H1 (cell line): ENCODE measurements around the gene TRABD2B. TPM values are rescaled to one million over a fixed set of nuclear protein-coding genes. Genes with fewer than 3 reads are reported as not detected.

Source experiments
- CTCF ChIA-PET: fragments of 300-600 bp; sonication (Branson Sonifier 250); formaldehyde crosslinking; loops from one replicate; lab custom pipeline; 2021; ENCODE audit not compliant: partially characterized antibody; lab: Charles Lee
- POLR2A ChIA-PET: fragments of 300-600 bp; sonication (Branson Sonifier 250); formaldehyde crosslinking; loops from one replicate; lab custom pipeline; 2021; ENCODE audit warnings: inconsistent platforms; ENCODE audit not compliant: partially characterized antibody; lab: Charles Lee
- DNase-seq, 2 experiments: peaks; one replicate each; pipeline versions ENCODE4 v3.0.0 to v3.0.0-alpha.2; 2010 to 2022; ENCODE audit warnings: low spot score in 2 of 2, low read depth in 1 of 2, mixed read lengths in 1 of 2
- FAIRE-seq: peaks from 2 replicates; lab custom pipeline; 2011; peaks lifted over from hg19 to GRCh38; lab: Jason Lieb, UNC
- H2AFZ ChIP-seq: 2 replicates; pipeline ENCODE4 v1.8.1; 2012; ENCODE audit warnings: low read length, inconsistent platforms
- H2AK5ac ChIP-seq: 2 replicates; pipeline ENCODE4 v1.6.1; 2013; ENCODE audit warnings: low read depth, low read length
- H2BK120ac ChIP-seq: replicated peaks from 2 replicates; pipeline ENCODE3; 2013; ENCODE audit warnings: low read depth, low read length, inconsistent platforms
- H2BK12ac ChIP-seq: 2 replicates; pipeline ENCODE4 v1.6.1; 2013; ENCODE audit warnings: low read depth, low read length
- H2BK15ac ChIP-seq: 2 replicates; pipeline ENCODE4 v1.6.1; 2013; ENCODE audit warnings: low read length
- H2BK20ac ChIP-seq: 2 replicates; pipeline ENCODE4 v1.6.1; 2013; ENCODE audit warnings: low read length
- H2BK5ac ChIP-seq: 2 replicates; pipeline ENCODE4 v1.6.1; 2013; ENCODE audit warnings: low read depth, low read length
- H3K14ac ChIP-seq: 2 replicates; pipeline ENCODE4 v1.6.1; 2013; ENCODE audit warnings: inconsistent platforms; ENCODE audit not compliant: insufficient read length
- H3K18ac ChIP-seq: 2 replicates; pipeline ENCODE4 v1.6.1; 2013; ENCODE audit warnings: low read length; ENCODE audit errors: extremely low read depth
- H3K23ac ChIP-seq: 2 replicates; pipeline ENCODE4 v1.6.1; 2013; ENCODE audit warnings: inconsistent platforms; ENCODE audit not compliant: insufficient read length
- H3K23me2 ChIP-seq: 2 replicates; pipeline ENCODE4 v1.6.1; 2013; ENCODE audit warnings: low read depth, low read length
- H3K27ac ChIP-seq: 2 replicates; pipeline ENCODE4 v1.6.1; 2011; ENCODE audit warnings: low read depth, low read length, inconsistent platforms
- H3K27me3 ChIP-seq, 4 experiments: replicated peaks in 1 of 4; 1 replicate in 1 of 4; 2 replicates in 3 of 4; pipeline versions ENCODE4 v1.6.1 to v1.8.1; 2011 to 2013; ENCODE audit warnings: low read length in 3 of 4, mild to moderate bottlenecking in 3 of 4, inconsistent platforms in 2 of 4, mixed read lengths in 2 of 4, moderate library complexity in 1 of 4; ENCODE audit not compliant: control insufficient read depth in 3 of 4, insufficient read depth in 3 of 4; ENCODE audit errors: extremely low read depth in 1 of 4
- H3K36me3 ChIP-seq, 4 experiments: 2 replicates each; pipeline versions ENCODE4 v1.6.1 to v1.8.1; 2011 to 2013; ENCODE audit warnings: mild to moderate bottlenecking in 4 of 4, low read length in 3 of 4, moderate library complexity in 2 of 4, control low read depth in 1 of 4, inconsistent platforms in 1 of 4; ENCODE audit not compliant: insufficient read depth in 4 of 4, control insufficient read depth in 2 of 4
- H3K4ac ChIP-seq: replicated peaks from 2 replicates; pipeline ENCODE3; 2013; ENCODE audit warnings: low read length, low read depth, mixed read lengths, inconsistent platforms; ENCODE audit not compliant: insufficient read length
- H3K4me1 ChIP-seq, 4 experiments: replicated peaks in 1 of 4; 1 replicate in 1 of 4; 2 replicates in 3 of 4; pipeline versions ENCODE4 v1.6.1 to v1.8.1; 2011 to 2013; ENCODE audit warnings: low read length in 3 of 4, inconsistent platforms in 2 of 4, mixed read lengths in 1 of 4; ENCODE audit not compliant: insufficient read depth in 4 of 4, control insufficient read depth in 3 of 4
- H3K4me2 ChIP-seq, 2 experiments: 2 replicates each; pipeline versions ENCODE4 v1.6.1 to v1.8.1; 2011 to 2013; ENCODE audit warnings: low read depth in 2 of 2, low read length in 2 of 2, control low read depth in 1 of 2, inconsistent platforms in 1 of 2, mild to moderate bottlenecking in 1 of 2; ENCODE audit not compliant: insufficient read depth in 1 of 2
- H3K4me3 ChIP-seq, 4 experiments: fragments of 200-600, 300-600 bp in 1 of 4; sonication (generic), shearing (Covaris generic), sonication (Bioruptor Twin) in 1 of 4; 2 replicates each; pipeline versions ENCODE4 v1.5.1 to v1.8.1; 2011 to 2016; ENCODE audit warnings: low read length in 4 of 4, low read depth in 3 of 4, control low read depth in 2 of 4, inconsistent platforms in 2 of 4, mild to moderate bottlenecking in 2 of 4, mixed read lengths in 1 of 4, moderate library complexity in 1 of 4; ENCODE audit not compliant: insufficient read depth in 2 of 4; ENCODE audit errors: extremely low read depth in 1 of 4
- H3K56ac ChIP-seq: replicated peaks from 2 replicates; pipeline ENCODE3; 2013; ENCODE audit warnings: low read depth, mild to moderate bottlenecking, mixed read lengths, low read length, inconsistent platforms; ENCODE audit not compliant: insufficient read length
- H3K79me1 ChIP-seq: 2 replicates; pipeline ENCODE4 v1.6.1; 2013; ENCODE audit warnings: low read depth, low read length, control low read depth
- H3K79me2 ChIP-seq, 2 experiments: 2 replicates each; pipeline versions ENCODE4 v1.6.1 to v1.8.1; 2012 to 2013; ENCODE audit warnings: low read length in 2 of 2, mild to moderate bottlenecking in 2 of 2, inconsistent platforms in 1 of 2; ENCODE audit not compliant: insufficient read depth in 2 of 2, control insufficient read depth in 1 of 2
- H3K9ac ChIP-seq, 4 experiments: replicated peaks in 1 of 4; 1 replicate in 1 of 4; 2 replicates in 3 of 4; pipeline versions ENCODE4 v1.6.1 to v1.8.1; 2011 to 2013; ENCODE audit warnings: low read depth in 3 of 4, low read length in 3 of 4, control low read depth in 2 of 4, mild to moderate bottlenecking in 2 of 4, moderate library complexity in 2 of 4, inconsistent platforms in 1 of 4; ENCODE audit errors: extremely low read depth in 1 of 4
- H3K9me3 ChIP-seq, 2 experiments: 2 replicates each; pipeline versions ENCODE4 v1.6.1 to v1.8.1; 2012 to 2013; ENCODE audit warnings: mild to moderate bottlenecking in 2 of 2, moderate library complexity in 2 of 2, control low read depth in 1 of 2, inconsistent platforms in 1 of 2, low read depth in 1 of 2, low read length in 1 of 2, mixed read lengths in 1 of 2; ENCODE audit not compliant: insufficient read depth in 2 of 2
- H4K20me1 ChIP-seq, 2 experiments: replicated peaks in 1 of 2; 2 replicates each; pipeline versions ENCODE3 to v1.8.1; 2011 to 2013; ENCODE audit warnings: inconsistent platforms in 2 of 2, low read length in 2 of 2, mild to moderate bottlenecking in 1 of 2; ENCODE audit not compliant: insufficient read depth in 2 of 2, control insufficient read depth in 1 of 2
- H4K5ac ChIP-seq: 2 replicates; pipeline ENCODE4 v1.6.1; 2013; ENCODE audit warnings: low read length, low read depth, mixed read lengths, inconsistent platforms; ENCODE audit not compliant: insufficient read length
- H4K8ac ChIP-seq: 2 replicates; pipeline ENCODE4 v1.8.0; 2013; ENCODE audit warnings: mild to moderate bottlenecking, moderate library complexity, low read length, inconsistent platforms; ENCODE audit not compliant: insufficient read depth; ENCODE audit errors: extremely low read depth
- H4K91ac ChIP-seq: replicated peaks from 2 replicates; pipeline ENCODE3; 2013; ENCODE audit warnings: low read length, mixed read lengths, inconsistent platforms; ENCODE audit not compliant: insufficient read length
- ASH2L ChIP-seq: fragments of 200-600, 300-600 bp; sonication (generic); IDR thresholded peaks from one replicate; pipeline ENCODE4 v1.7.1; 2017; ENCODE audit warnings: low read length
- CTBP2 ChIP-seq: IDR thresholded peaks from 2 replicates; pipeline ENCODE4 v1.7.0; 2011; ENCODE audit warnings: borderline replicate concordance, mild to moderate bottlenecking, moderate library complexity, mixed read lengths, low read length; ENCODE audit not compliant: insufficient read depth, insufficient read length
- GABPA ChIP-seq: IDR thresholded peaks from 2 replicates; pipeline ENCODE4 v1.6.1; 2011; ENCODE audit warnings: mild to moderate bottlenecking, low read length, moderate library complexity, borderline replicate concordance; ENCODE audit not compliant: insufficient read depth
- JUND ChIP-seq: IDR thresholded peaks from 2 replicates; pipeline ENCODE4 v1.6.1; 2011; ENCODE audit warnings: mild to moderate bottlenecking, improper control_type of control experiment, low read length
- POU5F1 ChIP-seq: IDR thresholded peaks from 2 replicates; pipeline ENCODE4 v1.6.1; 2011; ENCODE audit warnings: low read depth, mild to moderate bottlenecking, low read length, moderate library complexity
- SP2 ChIP-seq: IDR thresholded peaks from 2 replicates; pipeline ENCODE4 v1.6.1; 2012; ENCODE audit warnings: mild to moderate bottlenecking, low read length, inconsistent platforms
- TBP ChIP-seq: IDR thresholded peaks from 2 replicates; pipeline ENCODE4 v1.6.1; 2011; ENCODE audit warnings: low read depth, low read length, improper control_type of control experiment
- WGBS, 2 experiments: shearing (Covaris generic) in 1 of 2; methylation state at CpG; one replicate each; pipeline versions ENCODE4 v1.1.6 to v1.1.7; 2013 to 2015; ENCODE audit warnings: low lambda C conversion rate in 2 of 2, mixed read lengths in 2 of 2, inconsistent platforms in 1 of 2, low coverage in 1 of 2, missing lambda C conversion rate in 1 of 2; ENCODE audit not compliant: insufficient replicate concordance in 2 of 2, insufficient coverage in 1 of 2, insufficient read length in 1 of 2; ENCODE audit errors: extremely low coverage in 1 of 2, missing lambda C conversion rate in 1 of 2; 5-methylcytosine and 5-hydroxymethylcytosine counted together
- polyA plus RNA-seq, 7 experiments: library from polyadenylated mRNA; depleted of rRNA in 3 of 7; stranded (reverse) in 5 of 7; unstranded in 2 of 7; fragments of >200 nt in 5 of 7; fragments of 200-250 nt in 2 of 7; gene quantifications; 1 replicate in 5 of 7; 2 replicates in 1 of 7; 4 replicates in 1 of 7; pipeline versions ENCODE4 v1.2.1 to v1.2.3, GENCODE V29; 2011 to 2013; ENCODE audit warnings: missing spikeins in 2 of 7, mixed read lengths in 2 of 7
- total RNA-seq: library from RNA; stranded (reverse); fragmentation: NEBNext Ultra II Directional; extraction: Animal tissue kit (Norgen Biotek cat#: 25700); gene quantifications from 2 replicates; pipeline ENCODE4 v1.2.1, GENCODE V29; 2021
- TF ChIP-seq, protein P1 (sequence below): IDR thresholded peaks from 2 replicates; pipeline ENCODE4 v1.6.1; 2012; ENCODE audit warnings: inconsistent platforms

Gene TRABD2B
- total and polyA plus RNA-seq, 2 of the 8 experiments (the other 6 are each of a cell fraction or from before 2014, with no cell fraction given), result 0.95 to 3.4 TPM

GRCh38 chr1:47817861-47818260, 179.3 kb downstream of the TRABD2B start:
- no peak overlapping the region for H3K4me2 ChIP-seq
- no peaks in the 10 kb centered on the region for H3K36me3 ChIP-seq
- no peaks in the 10 kb centered on the region for H3K9me3 ChIP-seq
- peaks cover 2 to 4% of the 10 kb centered on the region in 2 experiments for H4K20me1 ChIP-seq
- no peaks in the 10 kb centered on the region for H3K23me2 ChIP-seq
- no peaks in the 10 kb centered on the region for H3K27me3 ChIP-seq
- H2BK12ac ChIP-seq, result no peak overlapping the region
- H2BK120ac ChIP-seq, result no peak overlapping the region
- no peak overlapping the region for H3K14ac ChIP-seq
- no peak overlapping the region for H2BK15ac ChIP-seq
- no peak overlapping the region for H2AFZ ChIP-seq
- no peak overlapping the region for H3K4ac ChIP-seq
- DNase-seq (no peak), FAIRE-seq (no peak)
- H3K4me3 ChIP-seq, result no peak overlapping the region
- no peaks in the 10 kb centered on the region for H3K79me1 ChIP-seq
- H3K9ac ChIP-seq, result no peak overlapping the region
- no peak overlapping the region for H4K8ac ChIP-seq
- no peak overlapping the region for H2AK5ac ChIP-seq
- ChIA-PET POLR2A (no interaction called here), CTCF (interaction anchor here (0.9 to 1.8 kb wide), 5 partner anchors 8 to 225 kb away, joined by 3 to 5 read pairs (median 3); no protein-coding TSS in a partner anchor)
- H3K4me1 ChIP-seq, result peaks cover 0 to 7% (median 1%) of the 10 kb centered on the region in 4 experiments; a peak in 3 of 7 replicates
- H3K27ac ChIP-seq, result no peak overlapping the region
- WGBS, 2 experiments, result 97% methylated on average over 15 of the region's 15 CpGs; no CpG with 5 or more reads in 1 of the 2 experiments
- H4K91ac ChIP-seq, result no peak overlapping the region
- no peaks in the 10 kb centered on the region for H3K79me2 ChIP-seq
- H2BK5ac ChIP-seq, result no peak overlapping the region
- no peak overlapping the region for H2BK20ac ChIP-seq
- no peak overlapping the region for H3K18ac ChIP-seq
- H4K5ac ChIP-seq, result no peak overlapping the region
- H3K56ac ChIP-seq, result no peak overlapping the region
- no peak overlapping the region for H3K23ac ChIP-seq
- TF ChIP-seq JUND (no peak), ASH2L (no peak), SP2 (no peak), POU5F1 (no peak), CTBP2 (no peak), GABPA (no peak), TBP (no peak)
- TF ChIP-seq, protein P1, sequence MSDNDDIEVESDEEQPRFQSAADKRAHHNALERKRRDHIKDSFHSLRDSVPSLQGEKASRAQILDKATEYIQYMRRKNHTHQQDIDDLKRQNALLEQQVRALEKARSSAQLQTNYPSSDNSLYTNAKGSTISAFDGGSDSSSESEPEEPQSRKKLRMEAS, result no peak
